ENCODE measurements around the gene KIF12. TPM values are rescaled to one million over a fixed set of nuclear protein-coding genes. Genes with fewer than 3 reads are reported as not detected.

Gene KIF12
- total and polyA plus RNA-seq, 4 donors, result 0.38 to 8.4 TPM; not detected in 2

- no peaks in the 10 kb centered on the region for H3K36me3 ChIP-seq (ENCODE audit: control insufficient read depth in 1 of 2, insufficient read depth in 2 of 2, low read length in 1 of 2)
- ATAC-seq (ENCODE audit: low FRiP score), result no peak
- no peak overlapping the region for H3K4me3 ChIP-seq (ENCODE audit: low read length in 2 of 2)
- WGBS, 2 donors, result 66 to 75% methylated on average over 9 of the region's 9 CpGs
- H3K4me1 ChIP-seq (ENCODE audit: control insufficient read depth in 1 of 2, insufficient read depth in 2 of 2, low read length in 2 of 2), result no peaks in the 10 kb centered on the region
- no peaks in the 10 kb centered on the region for H3K9me3 ChIP-seq (ENCODE audit: control insufficient read depth, low read length)
- no peak for DNase-seq
- intact Hi-C loops (cut with DNase I), result no loop called here
- H3K27me3 ChIP-seq (ENCODE audit: control insufficient read depth in 1 of 2, insufficient read depth in 2 of 2, low read length in 1 of 2), result no peaks in the 10 kb centered on the region
- no peak overlapping the region for H3K27ac ChIP-seq (ENCODE audit: low read depth in 1 of 2, low read length in 2 of 2)
Measured at GRCh38 chr9:114119242-114120191, 20.4 kb upstream of the KIF12 start.

- peak in 1 of 2 donors; percentile 33 for DNase-seq
- Histone ChIP-seq H3K9me3 (ENCODE audit: control insufficient read depth, low read length) (no peaks in the 10 kb centered on the region), H3K27ac (ENCODE audit: low read depth in 1 of 2, low read length in 2 of 2) (no peak overlapping the region), H3K36me3 (ENCODE audit: control insufficient read depth in 1 of 2, insufficient read depth in 2 of 2, low read length in 1 of 2) (no peaks in the 10 kb centered on the region), H3K27me3 (ENCODE audit: control insufficient read depth in 1 of 2, insufficient read depth in 2 of 2, low read length in 1 of 2) (no peaks in the 10 kb centered on the region), H3K4me1 (ENCODE audit: control insufficient read depth in 1 of 2, insufficient read depth in 2 of 2, low read length in 2 of 2) (peaks cover 0 to 4% of the 10 kb centered on the region in 2 donors), H3K4me3 (ENCODE audit: low read length in 2 of 2) (no peak overlapping the region)
- intact Hi-C loops (cut with DNase I), result no loop called here
- 55 to 67% methylated on average over 21 of the region's 21 CpGs for WGBS, 2 donors
- no peak for ATAC-seq (ENCODE audit: low FRiP score)
Measured at GRCh38 chr9:114117996-114118830, 19.1 kb upstream of the KIF12 start.

GRCh38 chr9:114117614-114117995 lies 18.5 kb upstream of the KIF12 start:
- no peak for ATAC-seq (ENCODE audit: low FRiP score)
- Histone ChIP-seq H3K4me1 (ENCODE audit: control insufficient read depth in 1 of 2, insufficient read depth in 2 of 2, low read length in 2 of 2) (peaks cover 0 to 4% of the 10 kb centered on the region in 2 donors), H3K4me3 (ENCODE audit: low read length in 2 of 2) (no peak overlapping the region), H3K9me3 (ENCODE audit: control insufficient read depth, low read length) (no peaks in the 10 kb centered on the region), H3K27me3 (ENCODE audit: control insufficient read depth in 1 of 2, insufficient read depth in 2 of 2, low read length in 1 of 2) (no peaks in the 10 kb centered on the region), H3K36me3 (ENCODE audit: control insufficient read depth in 1 of 2, insufficient read depth in 2 of 2, low read length in 1 of 2) (no peaks in the 10 kb centered on the region), H3K27ac (ENCODE audit: low read depth in 1 of 2, low read length in 2 of 2) (no peak overlapping the region)
- DNase-seq, result no peak
- intact Hi-C loops (cut with DNase I), result no loop called here
- 94 to 96% methylated on average over 7 of the region's 7 CpGs for WGBS, 2 donors

DNA sequence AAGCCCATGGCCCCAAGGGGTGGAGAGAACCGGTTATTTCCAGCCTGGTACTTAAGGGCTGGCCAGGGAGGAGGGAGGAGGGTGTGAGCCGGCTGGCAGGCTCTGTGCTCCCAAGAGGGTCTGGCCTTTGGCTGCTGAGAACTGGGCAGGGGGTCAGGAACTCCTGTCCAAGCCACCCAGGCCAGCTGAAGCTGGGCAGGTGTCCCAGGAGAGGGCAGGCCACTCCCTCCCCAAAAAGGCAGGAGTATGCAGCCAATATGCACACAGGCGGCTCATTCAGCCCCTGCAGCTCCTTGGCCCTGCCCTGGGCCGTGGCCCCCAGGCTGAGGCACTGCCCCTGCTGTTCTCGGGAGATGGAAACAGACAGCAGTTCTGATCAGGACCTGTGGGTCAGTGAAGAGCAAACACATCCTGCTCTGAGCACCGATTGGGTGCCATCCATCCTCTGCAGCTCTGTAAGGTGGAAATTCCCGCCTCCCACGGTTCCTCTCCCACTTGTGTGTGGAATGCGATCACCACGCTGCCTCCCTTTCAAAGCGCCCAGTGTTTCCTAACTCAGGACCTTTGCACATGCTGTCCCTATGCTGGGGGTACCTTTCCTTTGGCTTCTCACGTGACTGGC lies 17.1 kb upstream of the KIF12 start:
- intact Hi-C loops (cut with DNase I), result no loop called here
- Histone ChIP-seq H3K27ac (ENCODE audit: low read depth in 1 of 2, low read length in 2 of 2) (no peak overlapping the region), H3K4me1 (ENCODE audit: control insufficient read depth in 1 of 2, insufficient read depth in 2 of 2, low read length in 2 of 2) (peaks cover 0 to 4% of the 10 kb centered on the region in 2 donors), H3K27me3 (ENCODE audit: control insufficient read depth in 1 of 2, insufficient read depth in 2 of 2, low read length in 1 of 2) (no peaks in the 10 kb centered on the region), H3K9me3 (ENCODE audit: control insufficient read depth, low read length) (no peaks in the 10 kb centered on the region), H3K36me3 (ENCODE audit: control insufficient read depth in 1 of 2, insufficient read depth in 2 of 2, low read length in 1 of 2) (no peaks in the 10 kb centered on the region), H3K4me3 (ENCODE audit: low read length in 2 of 2) (no peak overlapping the region)
- ATAC-seq (ENCODE audit: low FRiP score), result peak; percentile 57
- WGBS, 2 donors, result 46 to 49% methylated on average over 11 to 12 of the region's 12 CpGs
- peak in 1 of 2 donors; percentile 71 for DNase-seq

DNA sequence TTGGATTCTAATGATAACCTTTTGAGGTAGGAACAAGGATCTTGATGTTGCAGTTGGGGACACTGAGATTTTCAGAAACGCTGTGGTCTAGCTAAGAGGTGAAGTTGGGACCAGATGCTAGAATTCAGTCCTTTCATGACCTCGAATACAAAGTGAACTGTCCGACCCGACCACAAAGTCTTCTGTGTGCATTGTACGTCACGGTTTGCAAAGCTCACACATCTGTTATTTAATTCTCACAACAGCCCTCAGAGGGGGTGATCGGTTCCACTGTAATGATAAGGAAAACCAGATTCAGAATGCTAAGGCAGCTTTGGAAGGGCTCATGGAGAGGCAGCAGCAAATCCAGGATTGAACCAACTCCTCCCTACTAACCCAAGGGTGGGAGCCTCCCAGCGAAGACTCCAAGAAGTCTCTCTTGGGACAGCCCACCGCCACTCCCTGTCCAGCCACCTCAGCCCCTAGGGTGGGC lies 16.6 kb upstream of the KIF12 start:
- H3K27me3 ChIP-seq (ENCODE audit: control insufficient read depth in 1 of 2, insufficient read depth in 2 of 2, low read length in 1 of 2), result no peaks in the 10 kb centered on the region
- H3K27ac ChIP-seq (ENCODE audit: low read depth in 1 of 2, low read length in 2 of 2), result no peak overlapping the region
- no peak for ATAC-seq (ENCODE audit: low FRiP score)
- WGBS, 2 donors, result 53 to 62% methylated on average over 9 of the region's 9 CpGs
- peaks cover 0 to 4% of the 10 kb centered on the region in 2 donors for H3K4me1 ChIP-seq (ENCODE audit: control insufficient read depth in 1 of 2, insufficient read depth in 2 of 2, low read length in 2 of 2)
- H3K4me3 ChIP-seq (ENCODE audit: low read length in 2 of 2), result no peak overlapping the region
- intact Hi-C loops (cut with DNase I), result no loop called here
- H3K36me3 ChIP-seq (ENCODE audit: control insufficient read depth in 1 of 2, insufficient read depth in 2 of 2, low read length in 1 of 2), result no peaks in the 10 kb centered on the region
- H3K9me3 ChIP-seq (ENCODE audit: control insufficient read depth, low read length), result no peaks in the 10 kb centered on the region
- no peak for DNase-seq

GRCh38 chr9:114114364-114114763 lies 15.3 kb upstream of the KIF12 start:
- Histone ChIP-seq H3K4me1 (ENCODE audit: control insufficient read depth in 1 of 2, insufficient read depth in 2 of 2, low read length in 2 of 2) (peaks cover 0 to 4% of the 10 kb centered on the region in 2 donors), H3K4me3 (ENCODE audit: low read length in 2 of 2) (no peak overlapping the region), H3K36me3 (ENCODE audit: control insufficient read depth in 1 of 2, insufficient read depth in 2 of 2, low read length in 1 of 2) (no peaks in the 10 kb centered on the region), H3K9me3 (ENCODE audit: control insufficient read depth, low read length) (no peaks in the 10 kb centered on the region), H3K27me3 (ENCODE audit: control insufficient read depth in 1 of 2, insufficient read depth in 2 of 2, low read length in 1 of 2) (no peaks in the 10 kb centered on the region), H3K27ac (ENCODE audit: low read depth in 1 of 2, low read length in 2 of 2) (no peak overlapping the region)
- 28 to 30% methylated on average over 2 of the region's 2 CpGs for WGBS, 2 donors
- ATAC-seq (ENCODE audit: low FRiP score) (no peak), DNase-seq (peak in 1 of 2 donors; percentile 1)
- intact Hi-C loops (cut with DNase I), result no loop called here

- intact Hi-C loops (cut with DNase I), result no loop called here
- no peak overlapping the region for H3K4me3 ChIP-seq (ENCODE audit: low read length in 2 of 2)
- peak; percentile 73 for ATAC-seq (ENCODE audit: low FRiP score)
Measured at GRCh38 chr9:114112778-114113584, 13.9 kb upstream of the KIF12 start.

DNA sequence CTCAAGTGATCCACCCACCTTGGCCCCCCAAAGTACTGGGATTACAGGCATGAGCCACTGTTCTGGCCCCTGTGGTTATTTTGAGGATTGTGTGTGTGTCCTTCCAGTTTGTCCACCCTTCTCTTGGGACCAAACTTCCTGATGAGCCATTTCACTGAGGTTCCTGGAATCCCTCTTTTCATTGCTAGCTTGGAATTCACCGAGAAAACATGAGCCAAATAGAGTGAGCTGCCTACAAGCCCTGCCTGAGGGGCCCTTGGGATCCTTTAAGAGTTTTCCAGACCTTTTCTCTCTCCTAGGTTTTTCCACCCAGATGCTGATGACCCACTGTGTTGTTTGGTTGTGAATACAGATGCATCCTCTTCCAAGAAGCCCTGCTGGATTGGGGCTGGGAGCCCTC lies 13.2 kb upstream of the KIF12 start:
- no peak overlapping the region for H3K4me3 ChIP-seq (ENCODE audit: low read length in 2 of 2)
- peaks cover 0 to 4% of the 10 kb centered on the region in 2 donors for H3K4me1 ChIP-seq (ENCODE audit: control insufficient read depth in 1 of 2, insufficient read depth in 2 of 2, low read length in 2 of 2)
- H3K27me3 ChIP-seq (ENCODE audit: control insufficient read depth in 1 of 2, insufficient read depth in 2 of 2, low read length in 1 of 2), result no peaks in the 10 kb centered on the region
- no peaks in the 10 kb centered on the region for H3K36me3 ChIP-seq (ENCODE audit: control insufficient read depth in 1 of 2, insufficient read depth in 2 of 2, low read length in 1 of 2)
- intact Hi-C loops (cut with DNase I), result no loop called here
- no peak for ATAC-seq (ENCODE audit: low FRiP score)
- DNase-seq, result peak in 1 of 2 donors; percentile 21
- no peak overlapping the region for H3K27ac ChIP-seq (ENCODE audit: low read depth in 1 of 2, low read length in 2 of 2)
- 24 to 52% methylated on average over 1 of the region's 1 CpG for WGBS, 2 donors
- H3K9me3 ChIP-seq (ENCODE audit: control insufficient read depth, low read length), result no peaks in the 10 kb centered on the region

More at GRCh38 chr9:114112778-114113584, 13.9 kb upstream of the KIF12 start:
- DNase-seq, result peak; percentile 90 to 95
- Histone ChIP-seq H3K4me1 (ENCODE audit: control insufficient read depth in 1 of 2, insufficient read depth in 2 of 2, low read length in 2 of 2) (peaks cover 0 to 4% of the 10 kb centered on the region in 2 donors), H3K27ac (ENCODE audit: low read depth in 1 of 2, low read length in 2 of 2) (no peak overlapping the region), H3K36me3 (ENCODE audit: control insufficient read depth in 1 of 2, insufficient read depth in 2 of 2, low read length in 1 of 2) (no peaks in the 10 kb centered on the region), H3K27me3 (ENCODE audit: control insufficient read depth in 1 of 2, insufficient read depth in 2 of 2, low read length in 1 of 2) (no peaks in the 10 kb centered on the region), H3K9me3 (ENCODE audit: control insufficient read depth, low read length) (no peaks in the 10 kb centered on the region)
- 11 to 13% methylated on average over 10 of the region's 10 CpGs for WGBS, 2 donors
